HepG2 (cell line): ENCODE results near the gene ABCA4. TPM values are rescaled to one million over a fixed set of nuclear protein-coding genes. Genes with fewer than 3 reads are reported as not detected.

ENCODE experiments used
- BCL6 ChIP-seq: IDR thresholded peaks from 2 replicates; pipeline ENCODE4 v1.6.1; 2016; ENCODE audit warnings: missing genetic modification reagents, missing compliant biosample characterization
- CCAR2 ChIP-seq: fragments of 200-400 bp; formaldehyde crosslinking; optimal IDR thresholded peaks from 2 replicates; pipeline ENCODE3; 2018; ENCODE audit warnings: low read depth, mild to moderate bottlenecking, low read length, moderate library complexity
- DMAP1 ChIP-seq: IDR thresholded peaks from 2 replicates; pipeline ENCODE4 v1.6.1; 2016
- FOSL1 ChIP-seq: sonication (generic); formaldehyde crosslinking; IDR thresholded peaks from 2 replicates; pipeline ENCODE4 v1.9.0; 2021; ENCODE audit warnings: missing genetic modification reagents, borderline replicate concordance
- FOXA3 ChIP-seq: IDR thresholded peaks from 2 replicates; pipeline ENCODE4 v1.6.1; 2016; ENCODE audit warnings: missing genetic modification reagents, missing compliant biosample characterization
- HDAC1 ChIP-seq: sonication (generic); formaldehyde crosslinking; IDR thresholded peaks from 2 replicates; pipeline ENCODE4 v1.5.1; 2020; ENCODE audit warnings: mild to moderate bottlenecking, missing genetic modification reagents
- HES4 ChIP-seq: sonication (generic); formaldehyde crosslinking; IDR thresholded peaks from 2 replicates; pipeline ENCODE4 v1.9.0; 2021; ENCODE audit warnings: mild to moderate bottlenecking, missing genetic modification reagents, borderline replicate concordance
- HIC2 ChIP-seq: sonication (generic); formaldehyde crosslinking; IDR thresholded peaks from 2 replicates; pipeline ENCODE4 v1.9.0; 2022; ENCODE audit warnings: low read depth, missing genetic modification reagents
- KDM6A ChIP-seq: IDR thresholded peaks from 2 replicates; pipeline ENCODE4 v1.6.1; 2016; ENCODE audit warnings: low read depth
- KMT2A ChIP-seq: sonication (generic); formaldehyde crosslinking; IDR thresholded peaks from 2 replicates; pipeline ENCODE4 v1.4.0; 2020; ENCODE audit warnings: missing genetic modification reagents
- MAZ ChIP-seq, 2 experiments: sonication (generic) in 1 of 2; formaldehyde crosslinking in 1 of 2; IDR thresholded peaks; 2 replicates each; pipeline versions ENCODE4 v1.5.0 to v1.6.1; 2012 to 2020; ENCODE audit warnings: low read depth in 2 of 2, mild to moderate bottlenecking in 2 of 2, borderline replicate concordance in 1 of 2, improper control_type of control experiment in 1 of 2, low read length in 1 of 2, missing genetic modification reagents in 1 of 2, moderate library complexity in 1 of 2
- NFYB ChIP-seq: sonication (generic); formaldehyde crosslinking; IDR thresholded peaks from 2 replicates; pipeline ENCODE4 v1.4.0; 2020; ENCODE audit warnings: missing genetic modification reagents
- PHF21A ChIP-seq: sonication (generic); formaldehyde crosslinking; IDR thresholded peaks from 2 replicates; pipeline ENCODE4 v1.5.0; 2020; ENCODE audit warnings: mild to moderate bottlenecking, missing genetic modification reagents
- PHF5A ChIP-seq: IDR thresholded peaks from one replicate; pipeline ENCODE4 v1.6.1; 2018; ENCODE audit warnings: low read depth, missing genetic modification reagents; ENCODE audit not compliant: unreplicated experiment
- PITX1 ChIP-seq: sonication (generic); formaldehyde crosslinking; IDR thresholded peaks from 2 replicates; pipeline ENCODE4 v1.5.1; 2020; ENCODE audit warnings: mild to moderate bottlenecking, missing genetic modification reagents
- STAT5B ChIP-seq: sonication (generic); formaldehyde crosslinking; IDR thresholded peaks from 2 replicates; pipeline ENCODE4 v1.4.0; 2020; ENCODE audit warnings: missing genetic modification reagents
- SUZ12 ChIP-seq: fragments of 150-350 bp; IDR thresholded peaks from 2 replicates; pipeline ENCODE4 v1.6.1; 2014; ENCODE audit warnings: low read depth, low read length
- TCF7 ChIP-seq: sonication (generic); IDR thresholded peaks from 2 replicates; pipeline ENCODE4 v1.6.1; 2016; ENCODE audit warnings: antibody characterized with exemption, low read depth
- U2AF1 ChIP-seq: fragments of 200-400 bp; formaldehyde crosslinking; optimal IDR thresholded peaks from 2 replicates; pipeline ENCODE3; 2017; ENCODE audit warnings: mild to moderate bottlenecking, low read depth, low read length
- ZFY ChIP-seq: sonication (generic); formaldehyde crosslinking; IDR thresholded peaks from 2 replicates; pipeline ENCODE4 v1.4.0; 2020; ENCODE audit warnings: missing genetic modification reagents
- ZNF12 ChIP-seq: sonication (generic); formaldehyde crosslinking; IDR thresholded peaks from 2 replicates; pipeline ENCODE4 v1.5.0; 2020; ENCODE audit warnings: missing genetic modification reagents
- ZNF224 ChIP-seq: sonication (generic); formaldehyde crosslinking; IDR thresholded peaks from 2 replicates; pipeline ENCODE4 v1.5.0; 2020; ENCODE audit warnings: mild to moderate bottlenecking, missing genetic modification reagents
- ZNF276 ChIP-seq: sonication (generic); formaldehyde crosslinking; IDR thresholded peaks from 2 replicates; pipeline ENCODE4 v1.4.0; 2020; ENCODE audit warnings: mild to moderate bottlenecking, low read depth, missing genetic modification reagents
- ZNF567 ChIP-seq: sonication (generic); formaldehyde crosslinking; IDR thresholded peaks from 2 replicates; pipeline ENCODE4 v1.8.1; 2023; ENCODE audit warnings: mild to moderate bottlenecking, missing genetic modification reagents, borderline replicate concordance
- ZNF605 ChIP-seq: sonication (generic); formaldehyde crosslinking; IDR thresholded peaks from 2 replicates; pipeline ENCODE4 v1.8.0; 2022; ENCODE audit warnings: mild to moderate bottlenecking, missing genetic modification reagents
- ZNF629 ChIP-seq: sonication (generic); formaldehyde crosslinking; conservative IDR thresholded peaks from 2 replicates; pipeline ENCODE4 v1.5.0; 2020; ENCODE audit warnings: missing genetic modification reagents
- polyA plus RNA-seq, 8 experiments: library from polyadenylated mRNA; depleted of rRNA in 3 of 8; stranded (reverse) in 7 of 8; unstranded in 1 of 8; fragments of >200 nt; fragmentation: Illumina TruSeq in 4 of 8; extraction: Trizol in 4 of 8; gene quantifications; 2 replicates each; pipeline versions ENCODE4 v1.2.1 to v1.2.3, GENCODE V29; 2011 to 2016; ENCODE audit warnings: low read depth in 4 of 8, missing spikeins in 1 of 8, mixed read lengths in 1 of 8; ENCODE audit not compliant: insufficient read depth in 1 of 8
- total RNA-seq, 5 experiments: library from RNA; depleted of rRNA; stranded (reverse); fragments of >200 nt; fragmentation: Illumina TruSeq; extraction: Trizol; gene quantifications; 2 replicates each; pipeline ENCODE4 v1.2.3, GENCODE V29; 2016; ENCODE audit warnings: low read depth in 1 of 5
- TF ChIP-seq, protein P1 (sequence below): sonication (generic); formaldehyde crosslinking; IDR thresholded peaks from 2 replicates; pipeline ENCODE4 v1.4.0; 2020; ENCODE audit warnings: low read depth, mild to moderate bottlenecking, missing genetic modification reagents
- TF ChIP-seq, protein P2 (sequence below): IDR thresholded peaks from 2 replicates; pipeline ENCODE4 v1.6.1; 2016; ENCODE audit warnings: missing compliant biosample characterization, missing genetic modification reagents, borderline replicate concordance

The ABCA4 gene
- total and polyA plus RNA-seq, 2 of the 13 experiments (the other 11 are each of a cell fraction or from before 2014, with no cell fraction given) = 0.24 to 0.67 TPM

DNA sequence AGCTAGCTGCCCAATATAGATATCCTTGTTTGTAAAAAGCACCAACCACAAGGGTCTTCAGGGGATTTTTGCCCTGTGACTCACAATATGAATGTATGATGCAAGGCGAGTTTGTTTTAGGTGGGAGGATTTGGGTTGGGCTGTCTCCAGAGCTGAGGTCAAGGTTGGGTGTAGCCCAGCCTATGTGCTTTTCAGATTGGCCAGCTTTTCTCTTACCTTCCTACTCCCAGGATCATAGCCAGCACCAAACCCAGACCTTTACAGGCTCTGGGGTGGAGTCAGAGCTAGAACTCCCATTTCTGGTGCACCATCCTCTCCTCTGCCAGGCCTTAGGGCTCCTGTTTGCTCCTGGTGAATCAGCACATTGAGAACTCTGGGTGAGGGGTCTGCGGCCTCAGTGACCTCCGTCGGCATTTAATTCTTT lies 156.2 kb downstream of the ABCA4 start (continued):
- TF ChIP-seq ZNF276 (CRISPR knock-in tag) (no peak), TCF7 (0 out of 2 replicates have a peak, but pooled peaks have one; percentile 9), STAT5B (CRISPR knock-in tag) (no peak), ZNF629 (CRISPR knock-in tag) (no peak), HES4 (no peak), PITX1 (peak; percentile 49; the same call in 1 of the 2 replicates), FOSL1 (CRISPR knock-in tag) (peak; percentile 88; the same call in 1 of the 2 replicates), CCAR2 (no peak), ZNF12 (CRISPR knock-in tag) (peak; percentile 57; the same call in 1 of the 2 replicates), U2AF1 (no peak), SUZ12 (no peak), KDM6A (CRISPR knock-in tag) (0 out of 2 replicates have a peak, but pooled peaks have one; percentile 34), ZNF224 (CRISPR knock-in tag) (no peak), NFYB (CRISPR knock-in tag) (peak; percentile 15; the same call in 1 of the 2 replicates), KMT2A (CRISPR knock-in tag) (no peak), PHF5A (CRISPR knock-in tag) (no peak), ZNF567 (CRISPR knock-in tag) (no peak), DMAP1 (CRISPR knock-in tag) (0 out of 2 replicates have a peak, but pooled peaks have one; percentile 23), BCL6 (CRISPR knock-in tag) (peak; percentile 77), HDAC1 (peak; percentile 58; the same call in 1 of the 2 replicates), MAZ (IDR thresholded peaks at IDR 0.05; ENCODE audit: borderline replicate concordance, low read depth, low read length) (0 out of 2 replicates have a peak, but pooled peaks have one; percentile 16), MAZ (CRISPR knock-in tag; IDR thresholded peaks at IDR 0.05; ENCODE audit: low read depth) (no peak), PHF21A (CRISPR knock-in tag) (peak; percentile 42; the same call in 1 of the 2 replicates), HIC2 (CRISPR knock-in tag) (no peak), ZNF605 (CRISPR knock-in tag) (peak; percentile 39; the same call in 1 of the 2 replicates), ZFY (no peak), FOXA3 (CRISPR knock-in tag) (peak; percentile 81)
- TF ChIP-seq, protein P1, sequence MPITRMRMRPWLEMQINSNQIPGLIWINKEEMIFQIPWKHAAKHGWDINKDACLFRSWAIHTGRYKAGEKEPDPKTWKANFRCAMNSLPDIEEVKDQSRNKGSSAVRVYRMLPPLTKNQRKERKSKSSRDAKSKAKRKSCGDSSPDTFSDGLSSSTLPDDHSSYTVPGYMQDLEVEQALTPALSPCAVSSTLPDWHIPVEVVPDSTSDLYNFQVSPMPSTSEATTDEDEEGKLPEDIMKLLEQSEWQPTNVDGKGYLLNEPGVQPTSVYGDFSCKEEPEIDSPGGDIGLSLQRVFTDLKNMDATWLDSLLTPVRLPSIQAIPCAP (CRISPR knock-in tag) = no peak
- TF ChIP-seq, protein P2, sequence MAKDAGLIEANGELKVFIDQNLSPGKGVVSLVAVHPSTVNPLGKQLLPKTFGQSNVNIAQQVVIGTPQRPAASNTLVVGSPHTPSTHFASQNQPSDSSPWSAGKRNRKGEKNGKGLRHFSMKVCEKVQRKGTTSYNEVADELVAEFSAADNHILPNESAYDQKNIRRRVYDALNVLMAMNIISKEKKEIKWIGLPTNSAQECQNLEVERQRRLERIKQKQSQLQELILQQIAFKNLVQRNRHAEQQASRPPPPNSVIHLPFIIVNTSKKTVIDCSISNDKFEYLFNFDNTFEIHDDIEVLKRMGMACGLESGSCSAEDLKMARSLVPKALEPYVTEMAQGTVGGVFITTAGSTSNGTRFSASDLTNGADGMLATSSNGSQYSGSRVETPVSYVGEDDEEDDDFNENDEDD (CRISPR knock-in tag) = no peak
